Measurements from ENCODE around the gene B2M.

GRCh38 chr15:44682211-44682610 is 29.1 kb upstream of the B2M start:
- TF ChIP-seq POLR2A (IDR thresholded peaks at IDR 0.05; ENCODE audit: control extremely low read depth in 1 of 2, low read depth in 2 of 2, low read length in 2 of 2) (no peak), EP300 (IDR thresholded peaks at IDR 0.05; ENCODE audit: borderline replicate concordance in 1 of 2, low read depth in 2 of 2, low read length in 2 of 2) (no peak), CTCF (IDR thresholded peaks at IDR 0.05; ENCODE audit: control extremely low read depth in 1 of 3, insufficient read depth in 1 of 3, low read depth in 1 of 3, low read length in 3 of 3) (no peak), EZH2 (IDR thresholded peaks at IDR 0.05; ENCODE audit: low read depth, low read length, severe bottlenecking) (no peak)

Data from H1 (cell line).